Fibroblast of pulmonary artery (primary cell): ENCODE measurements around the gene PHF21B.

Experiments
- DNase-seq: peaks from one replicate; pipeline ENCODE4 v3.0.0-alpha.2; 2010; ENCODE audit warnings: low read depth
- H3K4me3 ChIP-seq: replicated peaks from 2 replicates; pipeline ENCODE4 v1.5.1; 2011; ENCODE audit warnings: low read depth, mild to moderate bottlenecking, control low read depth, low read length, moderate library complexity
- CTCF ChIP-seq: IDR thresholded peaks from 2 replicates; pipeline ENCODE4 v1.5.1; 2011; ENCODE audit warnings: mild to moderate bottlenecking, control low read depth, low read length, inconsistent platforms; ENCODE audit errors: missing control alignments

PHF21B gene

DNA sequence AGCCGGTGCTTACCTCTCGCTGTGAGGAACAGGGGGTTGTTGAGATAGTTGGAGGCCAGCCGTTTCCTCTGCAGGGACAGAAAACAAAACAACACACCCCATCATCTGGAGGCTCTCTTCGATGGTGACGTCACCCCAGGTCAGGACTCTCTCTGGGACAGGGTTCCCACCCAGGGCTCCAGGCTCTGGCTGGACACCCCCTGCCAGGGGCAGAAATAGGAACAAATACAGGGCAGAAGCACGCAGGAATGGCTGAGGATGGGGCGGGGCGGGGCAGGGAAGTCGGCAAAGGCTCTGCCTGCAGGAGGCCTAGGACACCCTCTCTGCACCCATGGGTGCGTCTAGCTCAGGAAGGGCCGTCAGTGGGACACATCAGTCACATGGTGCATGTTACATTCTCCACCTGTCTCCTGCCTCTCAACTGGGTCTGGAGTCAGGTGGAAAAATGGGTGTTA, 118.5 kb downstream of the PHF21B start:
- no peak for DNase-seq
- no peak overlapping the region for H3K4me3 ChIP-seq
- TF ChIP-seq CTCF: no peak

GRCh38 chr22:44890416-44891292, 119.2 kb downstream of the PHF21B start:
- no peak for TF ChIP-seq CTCF

GRCh38 chr22:44889255-44889878, 120.4 kb downstream of the PHF21B start:
- no peak overlapping the region for H3K4me3 ChIP-seq
- TF ChIP-seq CTCF: no peak
- no peak for DNase-seq

More at GRCh38 chr22:44890416-44891292, 119.2 kb downstream of the PHF21B start:
- H3K4me3 ChIP-seq: no peak overlapping the region
- no peak for DNase-seq

GRCh38 chr22:44888491-44889254, 121.1 kb downstream of the PHF21B start:
- TF ChIP-seq CTCF: no peak
- DNase-seq: no peak
- H3K4me3 ChIP-seq: no peak overlapping the region

- no peak for DNase-seq
- no peak for TF ChIP-seq CTCF
- no peak overlapping the region for H3K4me3 ChIP-seq
Observed at GRCh38 chr22:44887941-44888366, 121.9 kb downstream of the PHF21B start.

DNA sequence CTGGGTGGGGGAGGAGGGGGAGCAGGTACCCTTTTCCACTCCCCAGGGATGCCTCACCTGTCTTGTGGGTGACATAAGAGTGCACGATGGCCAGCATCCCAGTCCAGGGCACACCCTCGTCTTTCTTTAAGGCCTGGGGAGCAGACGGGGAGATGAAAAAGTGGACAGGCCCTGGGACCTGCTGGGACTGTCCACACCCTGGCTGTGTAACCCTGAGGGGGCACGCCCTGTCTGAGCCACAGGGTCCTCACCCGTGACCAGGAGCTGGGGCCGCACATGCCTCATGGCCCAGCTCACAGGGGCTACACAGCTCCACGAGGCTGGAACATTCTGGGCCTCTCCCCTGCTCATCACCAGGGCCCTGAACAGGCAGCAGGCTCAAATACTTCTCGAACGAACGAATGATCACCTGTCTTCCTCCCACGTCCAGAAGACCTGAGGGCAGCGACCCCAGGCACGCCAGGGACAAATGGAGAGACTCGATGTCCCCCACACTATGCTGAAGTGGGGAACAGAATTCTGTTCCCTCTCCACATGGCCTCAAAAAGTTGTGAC, 123.9 kb downstream of the PHF21B start:
- no peak for TF ChIP-seq CTCF
- H3K4me3 ChIP-seq: no peak overlapping the region
- no peak for DNase-seq
